OCI-LY7 (cell line): Measurements from ENCODE around the gene ANKUB1. TPM values are rescaled to one million over a fixed set of nuclear protein-coding genes. Genes with fewer than 3 reads are reported as not detected.

Experiments
- BruUV-seq: library from RNA; stranded (reverse); fragments of 400-500 nt; replicated peaks from 2 replicates; lab custom pipeline; 2021; lab: Mats Ljungman, UMichigan
- CTCF ChIA-PET: fragments of 300-600 bp; sonication (Branson Sonifier 250); formaldehyde crosslinking; loops from one replicate; lab custom pipeline; 2022; ENCODE audit warnings: antibody characterized with exemption; ENCODE audit not compliant: unreplicated experiment; lab: Charles Lee
- POLR2A ChIA-PET: fragments of 300-600 bp; sonication (Branson Sonifier 250); formaldehyde crosslinking; loops from one replicate; lab custom pipeline; 2022; ENCODE audit warnings: antibody characterized with exemption; lab: Charles Lee
- DNase-seq: peaks from one replicate; pipeline ENCODE4 v3.0.0-alpha.2; 2015; ENCODE audit warnings: low spot score
- H2AFZ ChIP-seq: fragments of 200-600 bp; sonication (generic), shearing (Covaris generic); 2 replicates; pipeline ENCODE4 v1.6.1; 2014; ENCODE audit warnings: mild to moderate bottlenecking, antibody characterized with exemption, low read length, moderate library complexity
- H3K27ac ChIP-seq: fragments of 200-600 bp; sonication (generic); 2 replicates; pipeline ENCODE4 v1.5.1; 2014; ENCODE audit warnings: mixed run types, low read depth, mild to moderate bottlenecking, moderate library complexity, low read length, inconsistent platforms; ENCODE audit not compliant: poor library complexity, severe bottlenecking
- H3K36me3 ChIP-seq: fragments of 200-600 bp; sonication (generic); 2 replicates; pipeline ENCODE4 v1.6.1; 2014; ENCODE audit warnings: mild to moderate bottlenecking, antibody characterized with exemption, low read length, moderate library complexity, mixed read lengths; ENCODE audit not compliant: insufficient read depth
- H3K4me1 ChIP-seq: fragments of 200-600 bp; sonication (generic); 2 replicates; pipeline ENCODE4 v1.5.1; 2014; ENCODE audit warnings: mild to moderate bottlenecking, low read length; ENCODE audit not compliant: insufficient read depth, poor library complexity, severe bottlenecking
- H3K4me2 ChIP-seq: fragments of 200-600 bp; sonication (generic); 2 replicates; pipeline ENCODE4 v1.6.1; 2014; ENCODE audit warnings: mild to moderate bottlenecking, low read length
- H3K4me3 ChIP-seq: fragments of 200-600 bp; sonication (generic); 2 replicates; pipeline ENCODE4 v1.5.1; 2014; ENCODE audit warnings: mild to moderate bottlenecking, low read depth, low read length; ENCODE audit not compliant: poor library complexity, severe bottlenecking
- H3K79me2 ChIP-seq: fragments of 200-600 bp; sonication (generic); 2 replicates; pipeline ENCODE4 v1.6.1; 2016; ENCODE audit warnings: low read depth, mild to moderate bottlenecking, low read length, moderate library complexity, mixed read lengths; ENCODE audit not compliant: insufficient read depth
- H3K9me2 ChIP-seq: fragments of 200-600 bp; sonication (generic); 2 replicates; pipeline ENCODE4 v1.6.1; 2016; ENCODE audit warnings: mild to moderate bottlenecking, low read length, mixed read lengths; ENCODE audit not compliant: insufficient read depth
- H3K9me3 ChIP-seq: fragments of 200-600 bp; sonication (generic); 2 replicates; pipeline ENCODE4 v1.6.1; 2014; ENCODE audit warnings: mild to moderate bottlenecking, mixed run types, low read length, mixed read lengths
- H4K20me1 ChIP-seq: fragments of 200-600 bp; sonication (generic); 2 replicates; pipeline ENCODE4 v1.6.1; 2014; ENCODE audit warnings: mild to moderate bottlenecking, antibody characterized with exemption, low read length, moderate library complexity, mixed read lengths; ENCODE audit not compliant: insufficient read depth
- EZH2phosphoT487 ChIP-seq: fragments of 200-600 bp; sonication (generic); IDR thresholded peaks from 2 replicates; pipeline ENCODE4 v1.6.1; 2018; ENCODE audit warnings: low read depth, borderline replicate concordance, mild to moderate bottlenecking, mixed run types, antibody characterized with exemption, low read length, moderate library complexity, mixed read lengths
- intact Hi-C: fragments of 100-400 bp; cut with micrococcal nuclease; formaldehyde crosslinking; loops from one replicate; pipeline ENCODE4 v1.10.0; 2022; ENCODE audit not compliant: unreplicated experiment
- total RNA-seq, 2 experiments: library from RNA; depleted of rRNA in 1 of 2; stranded (reverse); fragments of >200 nt in 1 of 2; shearing (Covaris generic) in 1 of 2; gene quantifications; 2 replicates each; pipeline ENCODE4 v1.2.3, GENCODE V29; 2014 to 2022
- TF ChIP-seq, protein P1 (sequence below): fragments of 200-600 bp; sonication (generic); conservative IDR thresholded peaks from 2 replicates; pipeline ENCODE4 v1.5.1; 2014; ENCODE audit warnings: mild to moderate bottlenecking, antibody characterized with exemption, low read length, moderate library complexity, mixed read lengths

Gene ANKUB1
- total RNA-seq, 2 experiments from 2014 or later: not detected

DNA sequence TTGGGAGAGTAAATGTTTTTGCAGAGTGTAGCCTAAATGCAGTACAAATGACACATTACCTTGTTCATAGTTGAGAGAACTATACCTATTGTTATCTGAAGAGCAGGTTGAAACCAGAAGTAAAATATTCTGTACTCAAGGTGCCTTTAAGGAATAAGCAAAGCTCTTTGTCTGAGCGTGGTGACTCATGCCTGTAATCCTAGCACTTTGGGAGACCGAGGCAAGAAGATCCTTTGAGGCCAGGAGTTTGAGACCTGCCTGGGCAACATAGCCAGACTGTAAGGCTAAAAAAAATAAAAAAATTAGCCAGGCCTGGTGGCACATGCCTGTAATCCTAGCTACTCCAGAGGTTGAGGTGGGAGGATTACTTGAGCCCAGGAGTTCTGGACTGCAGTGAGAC, 18.5 kb upstream of the ANKUB1 start:
- DNase-seq: no peak
- intact Hi-C loops: loop anchor here (5.0 kb wide), 3 partner anchors 161 to 1276 kb away; partner anchors contain the start of genes GYG1, MED12L and PFN2
- Histone ChIP-seq H3K4me3 (no peak overlapping the region), H3K36me3 (no peaks in the 10 kb centered on the region), H3K27ac (no peak overlapping the region), H3K9me2 (no peaks in the 10 kb centered on the region), H3K79me2 (peaks cover 28% of the 10 kb centered on the region), H3K4me2 (no peak overlapping the region), H3K9me3 (no peaks in the 10 kb centered on the region), H3K4me1 (peaks cover 37% of the 10 kb centered on the region), H2AFZ (no peak overlapping the region; the same call in 1 of the 2 replicates), H4K20me1 (peaks cover 17% of the 10 kb centered on the region)
- POLR2A ChIA-PET: interaction anchor here (0.5 to 0.6 kb wide), 2 partner anchors 127 to 399 kb away, joined by 3 read pairs; no protein-coding TSS in a partner anchor
- no TSS peak for BruUV-seq
- CTCF ChIA-PET: interaction anchor here (1.0 kb wide), 1 partner anchor 38 kb away, joined by 3 read pairs; no protein-coding TSS in a partner anchor
- TF ChIP-seq, protein P1, sequence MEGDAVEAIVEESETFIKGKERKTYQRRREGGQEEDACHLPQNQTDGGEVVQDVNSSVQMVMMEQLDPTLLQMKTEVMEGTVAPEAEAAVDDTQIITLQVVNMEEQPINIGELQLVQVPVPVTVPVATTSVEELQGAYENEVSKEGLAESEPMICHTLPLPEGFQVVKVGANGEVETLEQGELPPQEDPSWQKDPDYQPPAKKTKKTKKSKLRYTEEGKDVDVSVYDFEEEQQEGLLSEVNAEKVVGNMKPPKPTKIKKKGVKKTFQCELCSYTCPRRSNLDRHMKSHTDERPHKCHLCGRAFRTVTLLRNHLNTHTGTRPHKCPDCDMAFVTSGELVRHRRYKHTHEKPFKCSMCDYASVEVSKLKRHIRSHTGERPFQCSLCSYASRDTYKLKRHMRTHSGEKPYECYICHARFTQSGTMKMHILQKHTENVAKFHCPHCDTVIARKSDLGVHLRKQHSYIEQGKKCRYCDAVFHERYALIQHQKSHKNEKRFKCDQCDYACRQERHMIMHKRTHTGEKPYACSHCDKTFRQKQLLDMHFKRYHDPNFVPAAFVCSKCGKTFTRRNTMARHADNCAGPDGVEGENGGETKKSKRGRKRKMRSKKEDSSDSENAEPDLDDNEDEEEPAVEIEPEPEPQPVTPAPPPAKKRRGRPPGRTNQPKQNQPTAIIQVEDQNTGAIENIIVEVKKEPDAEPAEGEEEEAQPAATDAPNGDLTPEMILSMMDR: no peak
- TF ChIP-seq EZH2phosphoT487: no peak

DNA sequence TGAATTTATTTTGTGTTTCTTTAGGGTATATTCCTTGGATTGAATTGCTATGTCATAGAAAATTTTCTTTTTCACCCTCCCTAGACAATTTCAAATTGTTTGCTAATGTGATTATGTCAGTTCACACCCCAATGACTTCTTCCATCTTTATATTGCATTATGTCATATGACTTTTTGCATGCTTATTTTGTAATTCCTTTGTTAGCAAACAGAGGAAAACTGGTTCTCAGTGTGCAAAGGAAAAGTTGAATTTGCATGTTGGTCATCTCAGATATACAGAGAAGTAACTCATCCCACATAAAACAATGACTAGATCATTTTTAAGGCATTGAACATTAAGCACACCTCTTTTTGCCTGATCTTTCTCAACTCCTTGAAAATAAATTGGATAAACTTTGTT, 17.3 kb upstream of the ANKUB1 start:
- ChIA-PET POLR2A (interaction anchor here (2.4 kb wide), 1 partner anchor 12 kb away, joined by 7 read pairs; no protein-coding TSS in a partner anchor), CTCF (no interaction called here)

More for the DNA sequence above, 17.3 kb upstream of the ANKUB1 start:
- H3K4me1 ChIP-seq: peaks cover 26% of the 10 kb centered on the region
- 0 out of 2 replicates have a peak overlapping the region, but pooled peaks have one; percentile 40 for H2AFZ ChIP-seq
- no peak overlapping the region for H3K4me2 ChIP-seq
- no peaks in the 10 kb centered on the region for H3K9me3 ChIP-seq
- no peaks in the 10 kb centered on the region for H3K9me2 ChIP-seq
- H3K27ac ChIP-seq: no peak overlapping the region
- no peaks in the 10 kb centered on the region for H3K36me3 ChIP-seq
- no TSS peak for BruUV-seq
- no peak for DNase-seq
- H3K4me3 ChIP-seq: no peak overlapping the region
- intact Hi-C loops: loop anchor here (2.0 to 5.0 kb wide), 4 partner anchors 43 to 1278 kb away; partner anchors contain the start of genes GYG1, MED12L and PFN2
- H4K20me1 ChIP-seq: peaks cover 9% of the 10 kb centered on the region
- peaks cover 16% of the 10 kb centered on the region for H3K79me2 ChIP-seq
- TF ChIP-seq, protein P1: no peak
- no peak for TF ChIP-seq EZH2phosphoT487
